HG03469 (cell line): ENCODE results near the gene UMODL1.
"Not testable (repeated sequence)": the region's sequence is repeated elsewhere in the genome, so short reads cannot be mapped to it uniquely, and the experiment has no call there.

Experiments
- ATAC-seq: cut with Tn5 transposase; IDR thresholded peaks from one replicate; pipeline ENCODE4 v1.9.1; 2021; ENCODE audit warnings: mild to moderate bottlenecking, moderate library complexity, moderate number of reproducible peaks; ENCODE audit not compliant: unreplicated experiment

UMODL1 gene

DNA sequence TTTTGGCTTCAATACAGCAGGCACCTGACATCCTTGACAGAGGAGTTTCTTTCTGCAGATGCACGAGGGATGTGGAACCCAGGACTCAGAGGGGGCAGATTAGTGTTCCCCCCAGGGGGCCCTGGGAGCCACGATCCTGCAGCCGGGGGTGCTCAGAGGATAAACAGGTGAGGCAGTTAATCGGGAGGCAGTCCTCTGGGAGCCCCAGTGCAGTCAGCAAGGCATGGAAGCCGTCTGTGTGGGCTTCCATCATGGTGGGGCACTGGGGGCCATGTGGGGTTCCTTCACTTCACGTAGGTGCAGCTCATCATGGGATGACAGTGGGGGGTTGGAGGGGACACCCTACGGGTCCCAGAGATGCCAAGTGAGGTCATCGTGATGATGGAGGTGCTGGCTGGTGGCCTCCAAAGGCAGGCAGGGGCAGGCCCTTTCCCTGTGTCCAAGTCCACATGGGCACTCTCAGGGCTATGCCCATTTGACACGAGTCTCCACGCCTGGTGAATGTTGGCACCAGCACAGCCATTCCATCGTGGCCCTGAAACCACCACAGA, 88.5 kb downstream of the UMODL1 start:
- no peak for ATAC-seq

DNA sequence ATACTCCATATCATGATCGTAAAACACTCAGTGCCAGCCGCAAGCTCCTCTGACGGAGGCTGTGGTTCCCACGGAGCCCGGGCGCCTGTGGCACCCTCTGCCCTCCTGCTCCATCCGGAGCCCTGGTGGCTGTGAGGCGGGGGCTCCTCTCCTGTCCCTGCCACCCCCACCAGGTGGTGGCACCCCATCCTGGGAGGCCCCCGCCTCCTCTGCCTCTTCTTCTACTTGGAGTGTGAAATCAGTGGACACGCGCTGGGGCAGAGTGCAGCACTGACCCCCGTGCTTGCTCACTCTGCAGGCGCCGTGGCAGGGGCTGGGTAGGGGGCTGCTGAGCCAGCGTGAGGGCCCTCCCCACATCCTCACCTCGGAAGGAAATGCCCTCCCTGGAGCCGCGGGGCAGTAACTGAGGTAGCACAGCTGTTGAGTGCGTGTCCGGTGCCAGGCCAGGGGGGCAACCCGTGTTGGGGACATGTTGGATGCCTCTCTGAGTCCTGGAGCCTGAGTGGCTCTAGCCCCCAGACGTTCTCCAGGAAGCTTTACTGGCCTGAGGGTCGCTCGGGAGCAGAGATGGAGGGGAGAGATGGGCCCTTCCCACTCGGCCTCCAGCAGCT, 89.1 kb downstream of the UMODL1 start:
- ATAC-seq, result no peak

DNA sequence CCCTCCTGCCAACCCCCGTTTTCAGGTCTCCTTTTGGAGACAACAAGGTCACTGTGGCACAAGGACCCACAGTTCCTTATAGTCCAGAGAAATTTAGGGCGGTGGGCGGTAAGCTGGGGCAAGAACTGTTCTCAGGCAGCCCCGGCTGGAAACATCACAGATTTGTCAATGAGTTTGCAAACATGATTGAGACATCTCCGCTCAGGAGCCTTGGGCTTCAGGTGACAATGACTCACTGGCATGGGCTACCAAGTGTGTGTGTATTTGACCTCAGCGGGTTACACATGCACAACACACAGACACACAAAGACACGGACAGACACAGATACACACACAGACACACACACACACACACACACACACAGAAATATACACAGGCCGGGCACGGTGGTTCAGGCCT, 89.6 kb downstream of the UMODL1 start:
- no peak for ATAC-seq

DNA sequence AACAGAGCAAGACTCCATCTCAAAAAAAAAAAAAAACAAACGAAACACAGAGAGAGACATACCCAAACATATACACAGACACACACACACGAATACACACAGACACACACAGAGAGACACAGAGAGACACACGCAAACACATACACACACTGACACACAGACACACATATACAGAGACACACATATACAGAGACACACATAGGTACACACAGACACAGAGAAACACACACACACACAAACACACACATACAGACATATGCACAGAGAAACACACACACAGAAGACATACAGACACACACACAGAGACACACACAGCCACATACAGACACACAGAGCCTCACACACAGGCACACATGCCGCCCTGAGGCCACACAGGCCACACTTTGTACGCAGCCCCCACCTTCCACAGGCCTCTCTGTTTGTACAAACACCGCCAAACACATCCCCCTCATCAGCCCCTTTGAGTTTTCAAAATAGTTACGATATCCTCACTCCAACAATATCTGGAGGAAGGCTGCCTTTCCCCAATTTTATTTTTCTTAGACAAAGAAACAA, 90.4 kb downstream of the UMODL1 start:
- ATAC-seq, result no peak

DNA sequence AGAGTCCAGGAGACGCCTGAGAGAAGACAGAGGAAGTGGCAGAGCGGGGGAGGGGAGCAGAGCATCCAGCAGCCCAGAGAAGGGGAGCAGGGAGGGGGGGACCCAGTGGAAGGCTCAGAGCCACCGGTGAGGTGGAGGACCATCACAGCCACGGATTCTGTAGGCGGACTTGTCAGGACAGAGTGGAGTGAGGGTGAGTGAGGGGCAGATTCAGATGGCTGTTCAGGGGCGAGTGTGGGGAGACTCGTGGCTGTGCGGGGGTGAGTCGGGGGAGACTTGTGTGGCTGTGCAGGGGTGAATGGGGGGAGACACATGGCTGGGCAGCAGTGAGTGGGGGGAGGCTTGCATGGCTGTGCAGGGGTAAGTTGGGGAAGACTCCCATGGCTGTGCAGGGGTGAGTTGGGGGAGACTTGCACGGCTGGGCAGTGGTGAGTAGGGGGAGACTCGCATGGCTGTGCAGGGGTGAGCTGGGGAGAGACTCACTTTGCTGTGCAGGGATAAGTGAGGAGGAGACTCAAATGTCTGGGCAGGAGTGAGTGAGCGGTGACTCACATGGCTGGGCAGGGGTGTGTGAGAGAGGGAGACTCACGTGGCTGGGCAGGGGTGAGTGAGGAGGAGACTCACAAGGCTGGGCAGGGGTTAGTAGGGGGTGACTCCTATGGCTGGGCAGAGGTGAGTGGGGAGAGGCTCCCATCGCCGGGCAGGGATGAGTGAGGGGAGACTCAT, 91.0 kb downstream of the UMODL1 start:
- ATAC-seq, result no peak

DNA sequence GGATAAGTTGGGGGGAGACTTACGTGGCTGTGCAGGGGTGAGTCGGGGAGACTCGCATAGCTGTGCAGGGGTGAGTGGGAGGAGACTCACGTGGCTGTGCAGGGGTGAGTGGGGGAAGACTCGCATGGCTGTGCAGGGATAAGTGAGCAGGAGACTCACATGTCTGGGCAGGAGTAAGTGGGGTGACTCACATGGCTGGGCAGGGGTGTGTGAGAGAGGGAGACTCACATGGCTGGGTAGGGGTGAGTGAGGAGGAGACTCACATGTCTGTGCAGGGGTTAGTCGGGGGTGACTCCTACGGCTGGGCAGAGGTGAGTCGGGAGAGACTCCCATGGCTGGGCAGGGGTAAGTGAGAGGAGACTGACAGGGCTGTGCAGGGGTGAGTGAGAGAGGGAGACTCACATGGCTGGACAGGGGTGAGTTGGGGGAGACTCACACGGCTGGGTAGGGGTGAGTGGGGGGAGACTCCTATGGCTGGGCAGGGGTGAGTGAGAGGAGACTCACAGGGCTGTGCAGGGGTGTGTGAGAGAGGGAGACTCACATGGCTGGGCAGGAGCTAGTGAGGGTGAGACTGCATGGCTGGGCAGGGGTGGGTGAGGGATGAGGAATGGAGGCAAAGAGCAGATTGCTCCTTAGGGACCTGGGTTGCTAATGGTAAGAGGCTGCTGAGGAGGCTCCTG, 91.9 kb downstream of the UMODL1 start:
- ATAC-seq, result no peak

DNA sequence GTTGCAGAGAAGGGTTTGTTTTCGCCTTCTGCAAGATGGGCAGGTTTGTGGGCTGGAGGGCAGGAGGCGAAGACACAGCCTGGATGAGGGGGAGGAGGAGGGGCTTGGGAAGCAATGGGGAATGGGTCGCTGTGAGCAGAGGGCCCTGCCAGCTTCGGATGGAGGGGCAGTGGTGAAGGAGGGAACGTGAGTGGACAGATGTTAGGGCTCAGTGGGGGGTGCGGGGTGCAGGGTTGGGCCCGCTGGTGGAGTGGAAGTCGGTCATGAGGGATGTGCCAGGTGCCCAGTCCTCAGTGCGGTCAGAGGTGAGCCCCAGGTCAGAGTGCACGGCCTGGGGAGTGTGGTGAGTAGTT, 92.4 kb downstream of the UMODL1 start:
- no peak for ATAC-seq

DNA sequence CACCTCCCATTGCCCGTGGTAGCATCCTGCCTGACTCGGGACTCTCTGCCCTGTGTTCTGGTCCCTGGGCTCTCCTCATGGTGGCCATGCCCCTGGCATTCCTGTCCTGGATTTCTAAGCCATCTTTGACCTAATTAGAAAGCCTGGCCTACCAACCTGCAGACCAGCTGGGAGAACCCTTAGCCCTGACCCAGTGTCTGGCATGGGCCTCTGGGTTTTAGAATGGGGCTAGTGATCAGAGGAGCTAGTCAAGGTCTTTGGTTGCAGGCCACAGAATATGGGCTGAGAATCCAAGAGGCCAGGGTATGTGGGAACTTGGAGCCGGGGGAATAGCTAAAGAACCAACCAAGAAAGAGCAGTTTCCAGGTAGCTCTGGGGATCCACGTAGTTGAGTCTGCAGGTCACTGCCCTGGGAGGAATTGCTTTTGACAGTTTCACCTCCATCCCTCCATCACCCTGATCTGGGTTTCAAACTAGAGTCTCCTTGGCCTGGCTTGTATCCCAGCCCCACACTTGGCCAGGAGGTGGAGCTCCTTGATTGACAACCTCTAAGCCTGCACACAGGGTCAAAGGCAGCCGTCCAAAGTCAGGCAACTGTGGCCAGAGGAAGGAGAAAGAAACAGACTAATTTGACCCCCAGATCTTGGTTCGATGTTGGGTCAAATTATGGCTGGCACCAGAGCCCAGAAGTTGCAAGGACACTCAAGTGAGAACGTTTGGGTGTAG, 93.1 kb downstream of the UMODL1 start:
- ATAC-seq, result no peak

DNA sequence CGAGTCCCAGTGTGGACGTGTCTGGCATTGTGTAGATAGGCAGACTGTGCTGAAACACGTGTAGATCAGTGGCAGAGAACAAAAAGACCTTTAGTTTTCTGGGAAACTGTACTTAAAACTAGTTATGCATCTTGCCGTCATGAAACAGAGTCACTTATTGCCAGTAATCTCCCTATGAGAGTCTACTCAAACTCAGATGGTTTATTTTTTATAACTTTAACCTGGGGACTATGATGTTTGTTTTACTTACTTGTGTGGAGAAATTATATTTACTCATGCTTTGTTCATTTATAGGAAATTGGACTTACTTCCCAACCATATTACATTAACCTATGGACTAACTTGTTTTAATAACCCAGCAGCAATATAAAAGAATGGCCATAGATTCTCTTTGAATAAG, 93.7 kb downstream of the UMODL1 start:
- no peak for ATAC-seq

DNA sequence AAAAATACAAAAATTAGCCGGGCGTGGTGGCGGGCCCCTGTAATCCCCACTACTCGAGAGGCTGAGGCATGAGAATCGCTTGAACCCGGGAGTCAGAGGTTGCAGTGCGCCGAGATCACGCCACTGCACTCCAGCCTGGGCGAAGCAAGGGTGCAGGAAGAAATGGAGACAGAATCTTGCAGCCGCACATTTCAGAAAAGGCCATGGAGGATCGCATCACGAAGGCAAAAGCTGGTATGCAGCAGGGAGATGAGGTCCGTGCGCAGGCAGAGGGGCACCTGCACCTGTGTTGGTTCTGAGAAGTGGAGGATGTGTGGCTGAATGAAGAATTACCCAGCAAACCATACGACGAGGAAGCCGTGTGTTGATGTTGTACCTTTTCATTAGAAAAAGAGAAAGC, 94.8 kb downstream of the UMODL1 start:
- ATAC-seq, result no peak

DNA sequence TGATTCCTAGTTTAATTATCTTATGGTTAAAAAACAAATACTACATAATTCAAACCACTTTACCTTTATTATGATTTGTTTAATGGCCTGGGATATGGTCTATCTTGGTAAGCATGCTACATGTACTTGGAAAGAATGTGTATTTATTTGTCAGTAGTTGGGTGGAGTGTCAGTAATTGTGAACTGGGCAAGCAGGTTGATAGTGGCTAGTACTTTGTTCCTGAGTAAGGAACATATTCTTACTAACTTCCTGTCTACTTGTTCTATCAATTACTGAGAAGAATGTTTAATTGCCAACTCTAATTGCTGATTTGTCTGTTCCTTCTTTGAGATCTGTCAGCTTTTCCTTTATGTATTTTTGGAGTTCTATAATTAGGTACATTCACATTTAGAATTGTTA, 98.6 kb downstream of the UMODL1 start:
- ATAC-seq, result no peak

DNA sequence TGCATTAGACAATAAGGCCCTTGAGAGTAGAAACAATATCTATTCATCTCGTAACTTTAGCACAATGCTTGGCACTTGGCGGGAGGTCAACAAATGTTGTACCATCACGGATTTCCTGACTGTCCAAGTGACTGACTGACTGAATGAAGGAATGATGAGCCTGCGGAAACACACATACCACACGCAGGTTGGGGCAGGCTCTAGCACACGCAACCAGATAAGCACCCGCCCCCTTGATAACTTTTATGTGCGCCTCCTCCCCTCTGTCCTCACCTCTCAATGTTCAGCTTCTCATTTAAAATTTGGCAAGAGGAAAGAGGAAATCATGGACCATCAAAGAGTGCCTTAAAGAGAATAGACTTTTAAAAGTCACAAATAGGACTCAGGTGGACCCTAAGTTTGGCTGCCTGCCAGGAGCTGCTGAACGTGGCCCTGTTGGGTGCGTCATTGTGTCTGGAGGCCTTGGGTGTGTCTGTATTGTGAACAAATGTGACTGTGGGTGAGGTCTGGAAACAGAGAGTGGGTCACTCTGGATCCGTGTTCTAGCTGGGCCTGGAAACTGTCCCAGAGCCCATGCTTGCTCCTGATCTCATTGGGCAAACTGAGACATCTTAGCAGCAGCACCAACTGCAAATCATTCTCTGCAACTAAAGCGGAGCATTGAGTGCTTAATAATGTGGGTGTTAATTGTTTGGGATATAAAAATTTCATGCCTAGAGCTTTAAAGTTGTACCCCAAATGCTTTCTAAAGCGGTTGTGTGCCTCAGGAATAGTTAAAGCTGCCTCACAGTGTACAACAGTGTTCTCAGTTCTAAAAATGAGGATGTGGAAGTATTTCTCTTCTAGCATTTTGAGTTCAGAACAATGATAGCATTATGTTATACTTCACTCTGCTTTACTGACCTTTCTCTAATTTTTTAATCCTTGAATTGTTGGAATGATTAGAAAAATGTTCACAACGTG, 100.3 kb downstream of the UMODL1 start:
- no peak for ATAC-seq

DNA sequence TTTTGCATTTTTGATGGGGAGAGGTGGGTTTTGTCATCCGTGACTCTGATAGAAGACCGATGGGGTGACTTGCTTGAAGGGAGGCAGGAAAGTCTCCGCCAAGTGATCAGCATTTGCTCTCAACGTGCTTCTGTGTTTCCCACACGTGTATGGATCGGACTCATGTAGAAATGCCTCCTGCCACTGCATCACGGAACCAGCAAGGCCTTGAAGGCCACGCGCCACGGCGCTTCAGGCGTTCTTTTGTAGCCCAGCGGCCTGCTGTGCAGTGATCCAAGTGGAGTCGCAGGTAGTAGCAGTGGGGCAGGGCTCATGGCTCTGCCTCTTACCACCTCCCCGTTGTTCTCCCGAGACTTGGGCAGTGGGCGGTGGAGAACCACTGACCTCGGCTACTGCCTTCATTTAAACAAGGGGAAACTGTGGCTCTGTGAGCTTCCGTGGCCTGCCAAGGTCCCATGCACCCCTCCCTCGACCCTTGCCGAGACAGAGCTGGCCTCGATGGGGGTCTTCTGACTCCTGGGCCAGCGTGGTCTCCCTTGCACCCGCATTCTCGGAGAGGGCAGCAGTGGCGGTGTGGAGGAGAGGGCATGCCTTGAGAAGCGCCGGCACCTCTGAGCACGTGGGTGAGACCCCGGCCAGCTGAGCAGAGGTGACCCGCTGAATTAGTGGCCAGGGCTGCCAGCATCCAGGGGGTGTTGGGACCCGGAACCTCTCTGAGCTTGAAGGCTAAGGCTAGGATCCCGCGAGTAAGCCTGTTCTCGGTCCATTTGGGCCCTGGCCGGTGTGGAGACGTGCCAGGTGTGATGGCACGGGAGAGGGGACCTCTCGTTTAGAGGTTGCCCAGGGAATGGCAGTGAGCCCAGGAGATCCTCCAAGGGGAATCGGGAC, 101.7 kb downstream of the UMODL1 start:
- no peak for ATAC-seq

DNA sequence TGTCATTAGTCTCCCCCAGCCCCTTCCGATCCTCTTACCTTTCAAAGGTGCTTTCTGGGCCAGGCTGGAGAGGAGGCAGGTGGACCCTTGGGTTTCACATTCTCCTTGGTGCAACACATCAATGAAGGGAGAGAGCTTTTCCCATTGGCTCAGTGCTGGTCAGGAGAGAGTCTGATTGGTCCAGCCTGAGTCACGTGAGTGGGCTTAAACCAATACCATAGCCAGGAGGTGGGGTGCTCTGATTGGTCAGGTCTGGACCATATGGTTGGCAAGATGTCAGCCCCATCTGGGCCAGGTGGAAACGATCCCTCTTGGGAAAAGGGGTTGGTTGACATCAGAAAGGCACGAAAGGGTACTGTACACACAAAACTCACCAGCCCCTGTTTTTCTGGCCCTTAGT, 103.1 kb downstream of the UMODL1 start:
- ATAC-seq, result no peak

DNA sequence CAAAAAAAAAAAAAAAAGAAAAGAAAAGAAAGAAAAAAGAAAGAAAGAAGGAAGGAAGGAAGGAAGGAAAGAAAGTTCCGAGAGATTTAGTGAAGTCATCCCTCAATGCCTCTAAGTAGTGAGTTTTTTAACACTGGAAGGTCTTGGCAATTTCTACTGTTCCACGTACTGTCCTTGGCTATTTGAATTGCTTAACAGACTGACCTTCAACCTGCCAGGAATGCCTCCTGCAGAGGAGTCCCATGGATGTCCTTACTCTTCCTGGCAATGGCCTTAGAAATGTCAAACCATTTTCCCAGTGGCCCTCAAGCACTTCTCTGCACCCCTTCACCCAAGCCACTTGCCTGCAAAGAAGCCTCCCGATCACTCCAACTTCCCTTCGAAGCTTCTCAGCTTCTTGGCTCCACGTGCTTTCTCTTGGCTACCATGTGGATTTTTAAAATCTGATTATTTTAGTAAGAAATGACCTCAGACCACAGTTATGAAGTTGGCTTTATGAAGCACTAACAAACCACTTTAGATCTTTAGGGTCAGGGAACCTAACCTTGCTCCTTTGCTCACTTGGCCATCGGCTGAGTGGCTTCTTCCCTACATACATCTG, 104.1 kb downstream of the UMODL1 start:
- ATAC-seq, result no peak

DNA sequence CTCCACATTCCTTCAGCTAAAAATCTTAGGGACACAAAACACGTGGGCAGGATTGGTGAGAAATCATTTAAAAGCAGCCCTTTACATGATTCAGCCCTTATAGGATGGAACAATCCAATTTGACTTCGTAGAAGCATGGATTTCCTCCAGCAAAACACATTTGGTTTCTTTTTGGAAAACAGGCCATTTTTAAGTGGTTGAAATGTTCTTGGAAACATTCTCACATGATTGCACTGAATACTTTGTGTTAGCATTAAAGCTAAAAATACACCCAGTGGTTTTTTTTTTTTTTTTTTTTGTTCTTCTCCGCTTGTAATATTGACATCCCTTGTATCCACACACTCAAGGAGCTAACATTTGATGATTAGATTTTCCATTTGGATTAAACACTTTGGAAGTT, 105.7 kb downstream of the UMODL1 start:
- no peak for ATAC-seq

DNA sequence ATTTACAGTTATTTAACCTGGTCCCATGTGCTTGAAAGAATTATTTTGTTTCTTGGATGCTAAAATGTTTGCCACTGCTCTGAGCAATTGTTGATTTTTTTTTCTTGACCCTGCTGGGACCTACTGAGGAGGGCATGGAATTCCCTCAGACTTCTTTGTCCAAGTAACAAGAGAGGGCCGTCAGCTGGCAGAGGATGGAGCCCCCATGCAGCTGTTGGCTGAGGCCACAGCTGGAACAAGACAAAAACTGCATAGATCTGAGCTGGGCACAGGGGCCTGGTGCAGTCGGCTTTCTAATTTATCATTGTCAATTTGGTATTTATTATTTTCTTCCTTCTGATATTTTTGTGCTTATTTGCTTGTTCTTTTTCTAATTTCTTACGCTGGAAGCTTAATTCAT, 108.2 kb downstream of the UMODL1 start:
- no peak for ATAC-seq

DNA sequence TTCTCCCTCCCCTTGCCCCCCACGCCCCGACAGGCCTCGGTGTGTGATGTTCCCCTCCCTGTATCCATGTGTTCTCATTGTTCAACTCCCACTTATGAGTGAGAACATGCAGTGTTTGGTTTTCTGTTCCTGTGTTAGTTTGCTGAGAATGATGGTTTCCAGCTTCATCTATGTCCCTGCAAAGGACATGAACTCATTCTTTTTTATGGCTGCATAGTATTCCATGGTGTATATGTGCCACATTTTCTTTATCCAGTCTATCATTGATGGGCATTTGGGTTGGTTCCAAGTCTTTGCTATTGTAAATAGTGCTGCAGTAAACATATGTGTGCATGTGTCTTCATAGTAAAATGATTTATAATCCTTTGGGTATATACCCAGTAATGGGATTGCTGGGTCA, 108.9 kb downstream of the UMODL1 start:
- ATAC-seq, result not testable (repeated sequence)
